H1 (cell line): ENCODE measurements around the gene INTS6. TPM values are rescaled to one million over a fixed set of nuclear protein-coding genes. Genes with fewer than 3 reads are reported as not detected.

Experiments used
- CTCF ChIA-PET: fragments of 300-600 bp; sonication (Branson Sonifier 250); formaldehyde crosslinking; loops from one replicate; lab custom pipeline; 2021; ENCODE audit not compliant: partially characterized antibody; lab: Charles Lee
- POLR2A ChIA-PET: fragments of 300-600 bp; sonication (Branson Sonifier 250); formaldehyde crosslinking; loops from one replicate; lab custom pipeline; 2021; ENCODE audit warnings: inconsistent platforms; ENCODE audit not compliant: partially characterized antibody; lab: Charles Lee
- DNase-seq, 2 experiments: peaks; one replicate each; pipeline versions ENCODE4 v3.0.0 to v3.0.0-alpha.2; 2010 to 2022; ENCODE audit warnings: low spot score in 2 of 2, low read depth in 1 of 2, mixed read lengths in 1 of 2
- FAIRE-seq: peaks from 2 replicates; lab custom pipeline; 2011; peaks lifted over from hg19 to GRCh38; lab: Jason Lieb, UNC
- H2AFZ ChIP-seq: 2 replicates; pipeline ENCODE4 v1.8.1; 2012; ENCODE audit warnings: low read length, inconsistent platforms
- H2AK5ac ChIP-seq: 2 replicates; pipeline ENCODE4 v1.6.1; 2013; ENCODE audit warnings: low read depth, low read length
- H2BK120ac ChIP-seq: replicated peaks from 2 replicates; pipeline ENCODE3; 2013; ENCODE audit warnings: low read depth, low read length, inconsistent platforms
- H2BK12ac ChIP-seq: 2 replicates; pipeline ENCODE4 v1.6.1; 2013; ENCODE audit warnings: low read depth, low read length
- H2BK15ac ChIP-seq: 2 replicates; pipeline ENCODE4 v1.6.1; 2013; ENCODE audit warnings: low read length
- H2BK20ac ChIP-seq: 2 replicates; pipeline ENCODE4 v1.6.1; 2013; ENCODE audit warnings: low read length
- H2BK5ac ChIP-seq: 2 replicates; pipeline ENCODE4 v1.6.1; 2013; ENCODE audit warnings: low read depth, low read length
- H3K14ac ChIP-seq: 2 replicates; pipeline ENCODE4 v1.6.1; 2013; ENCODE audit warnings: inconsistent platforms; ENCODE audit not compliant: insufficient read length
- H3K18ac ChIP-seq: 2 replicates; pipeline ENCODE4 v1.6.1; 2013; ENCODE audit warnings: low read length; ENCODE audit errors: extremely low read depth
- H3K23ac ChIP-seq: 2 replicates; pipeline ENCODE4 v1.6.1; 2013; ENCODE audit warnings: inconsistent platforms; ENCODE audit not compliant: insufficient read length
- H3K23me2 ChIP-seq: 2 replicates; pipeline ENCODE4 v1.6.1; 2013; ENCODE audit warnings: low read depth, low read length
- H3K27ac ChIP-seq: 2 replicates; pipeline ENCODE4 v1.6.1; 2011; ENCODE audit warnings: low read depth, low read length, inconsistent platforms
- H3K27me3 ChIP-seq, 4 experiments: replicated peaks in 1 of 4; 1 replicate in 1 of 4; 2 replicates in 3 of 4; pipeline versions ENCODE4 v1.6.1 to v1.8.1; 2011 to 2013; ENCODE audit warnings: low read length in 3 of 4, mild to moderate bottlenecking in 3 of 4, inconsistent platforms in 2 of 4, mixed read lengths in 2 of 4, moderate library complexity in 1 of 4; ENCODE audit not compliant: control insufficient read depth in 3 of 4, insufficient read depth in 3 of 4; ENCODE audit errors: extremely low read depth in 1 of 4
- H3K36me3 ChIP-seq, 4 experiments: 2 replicates each; pipeline versions ENCODE4 v1.6.1 to v1.8.1; 2011 to 2013; ENCODE audit warnings: mild to moderate bottlenecking in 4 of 4, low read length in 3 of 4, moderate library complexity in 2 of 4, control low read depth in 1 of 4, inconsistent platforms in 1 of 4; ENCODE audit not compliant: insufficient read depth in 4 of 4, control insufficient read depth in 2 of 4
- H3K4ac ChIP-seq: replicated peaks from 2 replicates; pipeline ENCODE3; 2013; ENCODE audit warnings: low read length, low read depth, mixed read lengths, inconsistent platforms; ENCODE audit not compliant: insufficient read length
- H3K4me1 ChIP-seq, 4 experiments: replicated peaks in 1 of 4; 1 replicate in 1 of 4; 2 replicates in 3 of 4; pipeline versions ENCODE4 v1.6.1 to v1.8.1; 2011 to 2013; ENCODE audit warnings: low read length in 3 of 4, inconsistent platforms in 2 of 4, mixed read lengths in 1 of 4; ENCODE audit not compliant: insufficient read depth in 4 of 4, control insufficient read depth in 3 of 4
- H3K4me2 ChIP-seq, 2 experiments: 2 replicates each; pipeline versions ENCODE4 v1.6.1 to v1.8.1; 2011 to 2013; ENCODE audit warnings: low read depth in 2 of 2, low read length in 2 of 2, control low read depth in 1 of 2, inconsistent platforms in 1 of 2, mild to moderate bottlenecking in 1 of 2; ENCODE audit not compliant: insufficient read depth in 1 of 2
- H3K4me3 ChIP-seq, 4 experiments: fragments of 200-600, 300-600 bp in 1 of 4; sonication (generic), shearing (Covaris generic), sonication (Bioruptor Twin) in 1 of 4; 2 replicates each; pipeline versions ENCODE4 v1.5.1 to v1.8.1; 2011 to 2016; ENCODE audit warnings: low read length in 4 of 4, low read depth in 3 of 4, control low read depth in 2 of 4, inconsistent platforms in 2 of 4, mild to moderate bottlenecking in 2 of 4, mixed read lengths in 1 of 4, moderate library complexity in 1 of 4; ENCODE audit not compliant: insufficient read depth in 2 of 4; ENCODE audit errors: extremely low read depth in 1 of 4
- H3K56ac ChIP-seq: replicated peaks from 2 replicates; pipeline ENCODE3; 2013; ENCODE audit warnings: low read depth, mild to moderate bottlenecking, mixed read lengths, low read length, inconsistent platforms; ENCODE audit not compliant: insufficient read length
- H3K79me1 ChIP-seq: 2 replicates; pipeline ENCODE4 v1.6.1; 2013; ENCODE audit warnings: low read depth, low read length, control low read depth
- H3K79me2 ChIP-seq, 2 experiments: 2 replicates each; pipeline versions ENCODE4 v1.6.1 to v1.8.1; 2012 to 2013; ENCODE audit warnings: low read length in 2 of 2, mild to moderate bottlenecking in 2 of 2, inconsistent platforms in 1 of 2; ENCODE audit not compliant: insufficient read depth in 2 of 2, control insufficient read depth in 1 of 2
- H3K9ac ChIP-seq, 4 experiments: replicated peaks in 1 of 4; 1 replicate in 1 of 4; 2 replicates in 3 of 4; pipeline versions ENCODE4 v1.6.1 to v1.8.1; 2011 to 2013; ENCODE audit warnings: low read depth in 3 of 4, low read length in 3 of 4, control low read depth in 2 of 4, mild to moderate bottlenecking in 2 of 4, moderate library complexity in 2 of 4, inconsistent platforms in 1 of 4; ENCODE audit errors: extremely low read depth in 1 of 4
- H3K9me3 ChIP-seq, 2 experiments: 2 replicates each; pipeline versions ENCODE4 v1.6.1 to v1.8.1; 2012 to 2013; ENCODE audit warnings: mild to moderate bottlenecking in 2 of 2, moderate library complexity in 2 of 2, control low read depth in 1 of 2, inconsistent platforms in 1 of 2, low read depth in 1 of 2, low read length in 1 of 2, mixed read lengths in 1 of 2; ENCODE audit not compliant: insufficient read depth in 2 of 2
- H4K20me1 ChIP-seq, 2 experiments: replicated peaks in 1 of 2; 2 replicates each; pipeline versions ENCODE3 to v1.8.1; 2011 to 2013; ENCODE audit warnings: inconsistent platforms in 2 of 2, low read length in 2 of 2, mild to moderate bottlenecking in 1 of 2; ENCODE audit not compliant: insufficient read depth in 2 of 2, control insufficient read depth in 1 of 2
- H4K5ac ChIP-seq: 2 replicates; pipeline ENCODE4 v1.6.1; 2013; ENCODE audit warnings: low read length, low read depth, mixed read lengths, inconsistent platforms; ENCODE audit not compliant: insufficient read length
- H4K8ac ChIP-seq: 2 replicates; pipeline ENCODE4 v1.8.0; 2013; ENCODE audit warnings: mild to moderate bottlenecking, moderate library complexity, low read length, inconsistent platforms; ENCODE audit not compliant: insufficient read depth; ENCODE audit errors: extremely low read depth
- H4K91ac ChIP-seq: replicated peaks from 2 replicates; pipeline ENCODE3; 2013; ENCODE audit warnings: low read length, mixed read lengths, inconsistent platforms; ENCODE audit not compliant: insufficient read length
- CBX8 ChIP-seq: fragments of 300-800, 300-1000 bp; sonication (generic); IDR thresholded peaks from 2 replicates; pipeline ENCODE4 v1.7.1; 2016; ENCODE audit warnings: low read depth, low read length, borderline replicate concordance
- E2F6 ChIP-seq: IDR thresholded peaks from 2 replicates; pipeline ENCODE4 v1.6.1; 2012; ENCODE audit warnings: inconsistent platforms
- EZH2 ChIP-seq: fragments of 200-600 bp; sonication (generic); IDR thresholded peaks from 2 replicates; pipeline ENCODE4 v1.7.1; 2012; ENCODE audit warnings: low read depth, mild to moderate bottlenecking, moderate library complexity, low read length, inconsistent platforms; ENCODE audit not compliant: severe bottlenecking
- KDM5A ChIP-seq: fragments of 200-600 bp; IDR thresholded peaks from 2 replicates; pipeline ENCODE4 v1.7.1; 2012; ENCODE audit warnings: mild to moderate bottlenecking, low read length, inconsistent platforms, mixed read lengths
- MAX ChIP-seq: IDR thresholded peaks from 2 replicates; pipeline ENCODE4 v1.6.1; 2012; ENCODE audit warnings: inconsistent platforms
- NANOG ChIP-seq: IDR thresholded peaks from 2 replicates; pipeline ENCODE4 v1.6.1; 2011; ENCODE audit warnings: low read length, low read depth, mild to moderate bottlenecking, inconsistent platforms; ENCODE audit not compliant: insufficient read depth, poor library complexity, severe bottlenecking
- NRF1 ChIP-seq: IDR thresholded peaks from 2 replicates; pipeline ENCODE4 v1.6.1; 2011; ENCODE audit warnings: mild to moderate bottlenecking, low read depth, low read length, improper control_type of control experiment
- RBBP5 ChIP-seq: IDR thresholded peaks from 2 replicates; pipeline ENCODE4 v1.7.1; 2012; ENCODE audit warnings: low read depth, mild to moderate bottlenecking, inconsistent platforms, low read length, moderate library complexity, borderline replicate concordance
- RXRA ChIP-seq: IDR thresholded peaks from 2 replicates; pipeline ENCODE4 v1.6.1; 2011; ENCODE audit warnings: low read depth, mild to moderate bottlenecking, low read length, moderate library complexity; ENCODE audit not compliant: insufficient read depth
- SP1 ChIP-seq: IDR thresholded peaks from 2 replicates; pipeline ENCODE4 v1.6.1; 2011; ENCODE audit warnings: low read depth, low read length
- TAF7 ChIP-seq: optimal IDR thresholded peaks from 2 replicates; pipeline ENCODE3; 2011; ENCODE audit warnings: low read depth, mild to moderate bottlenecking, inconsistent platforms, low read length, moderate library complexity, borderline replicate concordance
- TEAD4 ChIP-seq: IDR thresholded peaks from 2 replicates; pipeline ENCODE4 v1.6.1; 2012; ENCODE audit warnings: low read depth, low read length, inconsistent platforms, mixed read lengths
- ZNF274 ChIP-seq: IDR thresholded peaks from 2 replicates; pipeline ENCODE4 v1.7.0; 2012; ENCODE audit warnings: low read length, borderline replicate concordance; ENCODE audit errors: extremely low read depth
- WGBS, 2 experiments: shearing (Covaris generic) in 1 of 2; methylation state at CpG; one replicate each; pipeline versions ENCODE4 v1.1.6 to v1.1.7; 2013 to 2015; ENCODE audit warnings: low lambda C conversion rate in 2 of 2, mixed read lengths in 2 of 2, inconsistent platforms in 1 of 2, low coverage in 1 of 2, missing lambda C conversion rate in 1 of 2; ENCODE audit not compliant: insufficient replicate concordance in 2 of 2, insufficient coverage in 1 of 2, insufficient read length in 1 of 2; ENCODE audit errors: extremely low coverage in 1 of 2, missing lambda C conversion rate in 1 of 2; 5-methylcytosine and 5-hydroxymethylcytosine counted together
- polyA plus RNA-seq, 7 experiments: library from polyadenylated mRNA; depleted of rRNA in 3 of 7; stranded (reverse) in 5 of 7; unstranded in 2 of 7; fragments of >200 nt in 5 of 7; fragments of 200-250 nt in 2 of 7; gene quantifications; 1 replicate in 5 of 7; 2 replicates in 1 of 7; 4 replicates in 1 of 7; pipeline versions ENCODE4 v1.2.1 to v1.2.3, GENCODE V29; 2011 to 2013; ENCODE audit warnings: missing spikeins in 2 of 7, mixed read lengths in 2 of 7
- total RNA-seq: library from RNA; stranded (reverse); fragmentation: NEBNext Ultra II Directional; extraction: Animal tissue kit (Norgen Biotek cat#: 25700); gene quantifications from 2 replicates; pipeline ENCODE4 v1.2.1, GENCODE V29; 2021

Gene INTS6
- total and polyA plus RNA-seq, 2 of the 8 experiments (the other 6 are each of a cell fraction or from before 2014, with no cell fraction given) = 12.6 to 42.8 TPM

GRCh38 chr13:51359352-51359751, 93.5 kb downstream of the INTS6 start:
- Histone ChIP-seq H3K27ac (no peak overlapping the region), H3K79me2 (no peaks in the 10 kb centered on the region), H2BK5ac (no peak overlapping the region), H3K9ac (no peak overlapping the region), H4K20me1 (no peaks in the 10 kb centered on the region), H3K4me1 (peaks cover 0 to 5% (median 0%) of the 10 kb centered on the region in 4 experiments; a peak in 1 of 7 replicates), H2AFZ (no peak overlapping the region), H3K79me1 (no peaks in the 10 kb centered on the region), H2BK15ac (no peak overlapping the region), H3K36me3 (peaks cover 0 to 13% (median under 1%) of the 10 kb centered on the region in 4 experiments; a peak in 4 of 8 replicates), H3K4ac (no peak overlapping the region), H3K4me2 (no peak overlapping the region), H4K8ac (no peak overlapping the region), H4K5ac (no peak overlapping the region), H4K91ac (no peak overlapping the region), H3K4me3 (no peak overlapping the region), H3K56ac (no peak overlapping the region), H3K27me3 (no peaks in the 10 kb centered on the region), H3K14ac (no peak overlapping the region), H3K23me2 (no peaks in the 10 kb centered on the region), H2BK120ac (no peak overlapping the region), H3K23ac (no peak overlapping the region), H3K9me3 (no peaks in the 10 kb centered on the region), H3K18ac (no peak overlapping the region), H2BK20ac (no peak overlapping the region), H2AK5ac (no peak overlapping the region), H2BK12ac (no peak overlapping the region)
- ChIA-PET POLR2A (interaction anchor here (1.6 kb wide), 1 partner anchor 181 kb away, joined by 4 read pairs; no protein-coding TSS in a partner anchor), CTCF (interaction anchor here (0.6 to 1.5 kb wide), 5 partner anchors 10 to 234 kb away, joined by 3 to 6 read pairs (median 3); no protein-coding TSS in a partner anchor)
- WGBS, 2 experiments = 88% methylated on average over 1 of the region's 1 CpG; no CpG with 5 or more reads in 1 of the 2 experiments
- FAIRE-seq (no peak), DNase-seq (no peak)
- TF ChIP-seq RBBP5 (no peak), TEAD4 (no peak), CBX8 (no peak), EZH2 (no peak), NRF1 (no peak), KDM5A (no peak), E2F6 (no peak), SP1 (no peak), NANOG (no peak), TAF7 (no peak), RXRA (no peak), MAX (no peak), ZNF274 (no peak)
